Coronary artery (tissue), 2 donors: Measurements from ENCODE around the gene FSHB.
A peak's percentile ranks its signal among the peaks of the same experiment; 100 is the strongest.
"Not testable (repeated sequence)": the region's sequence is repeated elsewhere in the genome, so short reads cannot be mapped to it uniquely, and the experiment has no call there.

Experiments used
- DNase-seq: peaks from one replicate; pipeline ENCODE4 v3.0.0-alpha.2; 2017; ENCODE audit warnings: low spot score
- H3K27ac ChIP-seq, 2 donors: fragments of 200-600 bp; sonication (generic); one replicate each; pipeline ENCODE4 v1.5.1; 2016 to 2019
- H3K4me3 ChIP-seq: fragments of 200-600 bp; sonication (generic); 2 replicates; pipeline ENCODE4 v1.5.1; 2016; ENCODE audit warnings: mild to moderate bottlenecking, moderate library complexity
- TF ChIP-seq, protein P1 (sequence below): fragments of 200-600 bp; sonication (generic); IDR thresholded peaks from one replicate; pipeline ENCODE4 v1.5.1; 2019; ENCODE audit warnings: antibody characterized with exemption

The FSHB gene

DNA sequence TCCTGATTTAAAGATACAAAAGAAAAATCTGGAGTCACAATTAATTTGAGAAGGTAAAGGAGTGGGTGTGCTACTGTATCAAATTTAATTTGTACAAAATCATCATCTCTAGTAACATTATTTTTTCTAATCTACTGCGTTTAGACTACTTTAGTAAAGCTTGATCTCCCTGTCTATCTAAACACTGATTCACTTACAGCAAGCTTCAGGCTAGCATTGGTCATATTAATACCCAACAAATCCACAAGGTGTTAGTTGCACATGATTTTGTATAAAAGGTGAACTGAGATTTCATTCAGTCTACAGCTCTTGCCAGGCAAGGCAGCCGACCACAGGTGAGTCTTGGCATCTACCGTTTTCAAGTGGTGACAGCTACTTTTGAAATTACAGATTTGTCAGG, at the start of gene FSHB:
TSS of gene FSHB (plus strand) at position 301 of the 400 bp plus-strand sequence. CDS start 889 bp downstream, outside the sequence.
- TF ChIP-seq, protein P1, sequence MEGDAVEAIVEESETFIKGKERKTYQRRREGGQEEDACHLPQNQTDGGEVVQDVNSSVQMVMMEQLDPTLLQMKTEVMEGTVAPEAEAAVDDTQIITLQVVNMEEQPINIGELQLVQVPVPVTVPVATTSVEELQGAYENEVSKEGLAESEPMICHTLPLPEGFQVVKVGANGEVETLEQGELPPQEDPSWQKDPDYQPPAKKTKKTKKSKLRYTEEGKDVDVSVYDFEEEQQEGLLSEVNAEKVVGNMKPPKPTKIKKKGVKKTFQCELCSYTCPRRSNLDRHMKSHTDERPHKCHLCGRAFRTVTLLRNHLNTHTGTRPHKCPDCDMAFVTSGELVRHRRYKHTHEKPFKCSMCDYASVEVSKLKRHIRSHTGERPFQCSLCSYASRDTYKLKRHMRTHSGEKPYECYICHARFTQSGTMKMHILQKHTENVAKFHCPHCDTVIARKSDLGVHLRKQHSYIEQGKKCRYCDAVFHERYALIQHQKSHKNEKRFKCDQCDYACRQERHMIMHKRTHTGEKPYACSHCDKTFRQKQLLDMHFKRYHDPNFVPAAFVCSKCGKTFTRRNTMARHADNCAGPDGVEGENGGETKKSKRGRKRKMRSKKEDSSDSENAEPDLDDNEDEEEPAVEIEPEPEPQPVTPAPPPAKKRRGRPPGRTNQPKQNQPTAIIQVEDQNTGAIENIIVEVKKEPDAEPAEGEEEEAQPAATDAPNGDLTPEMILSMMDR: no peak
- DNase-seq: no peak

DNA sequence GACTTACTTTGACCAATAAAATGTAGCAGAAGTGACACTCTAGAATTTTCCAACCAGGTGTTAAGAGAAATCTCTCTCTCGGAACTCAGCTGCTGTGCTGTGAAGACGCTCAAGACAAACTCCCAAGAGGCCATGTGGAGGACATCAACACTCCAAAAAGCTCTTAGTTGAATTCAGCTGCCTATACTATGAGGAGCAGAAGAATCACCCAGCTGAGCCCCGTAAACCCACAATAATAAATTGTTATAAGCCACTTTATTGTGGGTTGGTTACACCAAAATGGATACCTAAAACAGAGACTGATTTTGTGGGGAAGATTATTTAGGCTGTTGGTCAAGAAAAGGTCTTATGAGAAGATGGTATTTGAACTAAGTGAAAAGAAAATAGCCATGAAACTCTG, 44.1 kb upstream of the FSHB start:
- TF ChIP-seq, protein P1: no peak
- DNase-seq: no peak
- Histone ChIP-seq H3K4me3 (no peak overlapping the region), H3K27ac (no peak overlapping the region)

More for the DNA sequence above, at the start of gene FSHB:
- Histone ChIP-seq H3K4me3 (no peak within 1 kb of the TSS), H3K27ac (no peak within 1 kb of the TSS)

DNA sequence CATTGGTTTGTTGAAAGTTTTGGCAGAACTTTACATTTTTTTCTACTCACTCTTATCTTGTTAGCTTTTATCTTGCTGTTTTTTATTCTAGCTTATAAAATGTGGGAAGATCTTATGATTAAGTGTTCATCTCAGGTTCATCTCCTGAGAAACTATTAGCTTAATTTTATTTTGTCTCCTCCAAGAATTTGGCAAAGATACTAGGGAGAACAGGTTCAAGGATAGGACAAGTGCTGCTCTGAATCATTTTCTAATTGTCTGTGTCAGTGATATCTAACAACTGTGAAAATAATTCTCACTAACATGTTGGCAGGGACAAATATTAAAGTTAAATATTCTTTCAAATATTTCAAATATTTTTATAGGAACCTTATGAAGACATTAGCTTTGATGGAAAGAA, 38.2 kb upstream of the FSHB start:
- no peak overlapping the region for H3K4me3 ChIP-seq
- TF ChIP-seq, protein P1: no peak
- no peak overlapping the region for H3K27ac ChIP-seq
- DNase-seq: no peak

DNA sequence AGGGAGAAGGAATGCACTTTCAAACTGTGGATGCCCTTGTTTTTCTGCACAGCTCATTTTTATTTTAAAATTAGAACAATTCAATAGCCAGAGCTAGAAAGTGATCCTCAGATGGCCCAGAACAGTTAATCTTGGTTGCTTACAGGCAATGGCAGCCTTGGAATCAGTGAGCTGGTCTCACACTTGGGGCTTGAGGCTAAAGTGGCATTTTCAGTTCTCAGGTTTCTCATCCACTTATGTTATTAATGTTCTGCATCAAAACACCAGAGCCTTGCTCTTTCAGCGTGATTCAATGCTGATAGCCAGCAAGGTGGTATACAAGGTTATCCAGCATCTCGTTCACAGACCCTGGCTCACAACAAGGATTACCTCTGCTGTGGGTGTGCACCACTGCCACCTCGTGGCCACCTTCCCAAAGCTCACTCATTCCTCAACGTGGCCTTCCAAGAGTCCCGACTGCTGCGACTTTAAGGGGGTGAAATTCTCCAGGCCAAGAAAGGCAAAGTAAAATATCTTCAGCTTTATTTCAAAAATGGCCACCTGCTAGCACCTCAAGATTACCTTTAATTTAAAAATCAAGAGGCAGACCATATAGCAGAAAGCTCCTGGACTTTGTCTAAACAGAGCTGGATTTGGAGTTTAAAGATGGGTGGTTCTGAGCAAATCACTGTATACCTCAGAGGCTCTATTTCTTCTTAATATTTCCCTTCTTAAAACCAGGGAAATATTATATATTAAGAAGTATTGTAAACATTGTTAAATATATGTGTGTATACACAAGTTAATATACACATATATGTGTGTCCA, 34.2 kb upstream of the FSHB start:
- H3K27ac ChIP-seq: no peak overlapping the region
- H3K4me3 ChIP-seq: no peak overlapping the region
- DNase-seq: no peak
- TF ChIP-seq, protein P1: peak; percentile 56

DNA sequence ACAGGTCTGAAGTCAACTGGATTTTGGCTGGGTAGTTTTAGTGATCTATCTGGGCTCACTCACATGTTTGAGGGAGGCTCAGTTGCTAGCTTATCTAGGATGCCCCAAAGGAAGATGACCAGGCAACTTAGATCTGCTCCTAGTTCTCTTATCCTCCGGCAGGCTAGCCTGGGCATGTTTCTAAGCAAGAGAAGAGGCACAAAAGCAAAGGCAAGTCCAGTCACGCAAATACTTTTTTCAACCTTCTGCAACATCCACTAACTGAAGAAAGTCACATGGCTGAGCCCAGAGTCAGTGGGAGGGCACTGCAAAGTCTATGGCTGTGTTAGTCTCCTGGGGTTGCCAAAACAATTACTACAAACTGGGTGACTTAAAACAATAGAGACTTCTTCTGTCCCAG, 32.9 kb upstream of the FSHB start:
- no peak for DNase-seq
- TF ChIP-seq, protein P1: no peak
- Histone ChIP-seq H3K27ac (no peak overlapping the region), H3K4me3 (no peak overlapping the region)

DNA sequence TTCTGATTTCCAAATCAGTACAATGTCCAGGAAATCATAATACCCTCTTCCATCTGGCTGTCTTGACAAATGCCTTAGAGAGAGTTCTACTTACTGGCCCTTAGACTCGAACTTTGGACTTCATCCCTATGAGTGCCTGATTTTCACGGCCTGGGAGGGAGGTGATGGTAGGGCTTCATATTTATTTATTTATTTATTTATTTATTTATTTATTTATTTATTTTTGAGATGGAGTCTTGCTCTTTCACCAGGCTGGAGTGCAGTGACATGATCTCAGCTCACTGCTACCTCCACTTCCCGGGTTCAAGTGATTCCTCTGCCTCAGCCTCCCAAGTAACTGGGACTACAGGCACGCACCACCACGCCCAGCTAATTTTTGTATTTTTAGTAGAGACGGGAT, 27.8 kb upstream of the FSHB start:
- not testable (repeated sequence) for DNase-seq, H3K27ac ChIP-seq, H3K4me3 ChIP-seq

DNA sequence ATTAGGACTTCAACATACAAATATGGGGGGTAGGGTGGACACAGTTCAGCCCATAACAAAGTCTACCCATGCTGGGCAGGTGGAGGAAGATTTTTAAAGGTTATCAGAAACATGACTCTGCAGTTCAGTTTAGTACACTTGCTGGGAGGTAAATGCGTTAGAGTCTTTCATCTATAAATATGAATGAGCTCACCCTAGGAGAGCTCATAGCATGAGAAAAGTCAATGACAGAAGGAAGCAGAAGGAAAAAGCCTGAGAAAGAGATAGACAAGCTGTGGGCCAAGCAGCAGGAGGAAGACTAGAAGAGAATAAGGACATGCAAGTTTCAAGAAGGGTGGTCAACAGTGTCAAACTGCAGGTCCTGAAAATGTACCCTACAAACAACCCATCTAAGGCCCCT, 27.0 kb upstream of the FSHB start:
- no peak for DNase-seq
- TF ChIP-seq, protein P1: no peak
- H3K4me3 ChIP-seq: no peak overlapping the region
- H3K27ac ChIP-seq: no peak overlapping the region
